GM12874 (cell line): ENCODE data around the gene NEDD4.

Source experiments
- TF ChIP-seq, protein P1 (sequence below): IDR thresholded peaks from 2 replicates; pipeline ENCODE4 v1.5.1; 2011; ENCODE audit warnings: low read depth, mild to moderate bottlenecking, control low read depth, low read length, moderate library complexity; ENCODE audit not compliant: insufficient read depth

Gene NEDD4

DNA sequence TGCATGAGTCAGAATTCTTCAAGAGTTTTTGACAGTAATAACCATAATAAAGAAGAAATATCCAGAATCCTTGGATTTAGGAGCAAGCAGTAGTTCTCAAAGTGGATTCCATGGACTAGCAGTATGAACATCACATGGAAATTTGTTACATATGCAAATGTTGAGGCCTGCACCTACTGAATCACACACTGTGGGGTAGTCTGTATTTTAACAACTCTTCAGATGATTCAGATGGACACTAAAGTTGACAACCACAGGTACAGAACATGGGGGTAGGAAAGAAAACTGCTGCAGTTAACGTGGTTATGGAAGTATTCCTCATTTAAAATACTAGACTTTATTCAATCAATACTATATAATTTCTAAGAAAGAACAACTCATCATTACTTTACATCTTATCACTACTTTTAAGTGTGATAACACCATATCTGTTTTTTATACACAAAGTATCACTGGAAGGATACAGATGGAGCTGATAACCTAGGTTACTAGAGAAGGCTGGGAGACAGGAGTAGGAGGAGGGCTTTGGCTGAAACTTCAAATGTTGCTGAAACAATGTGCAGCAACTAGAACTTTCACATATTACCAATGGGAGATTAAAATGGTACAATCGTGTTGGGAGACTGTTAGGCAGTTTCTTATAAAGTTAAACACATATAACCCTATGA is 11.7 kb downstream of the NEDD4 start:
- TF ChIP-seq, protein P1, sequence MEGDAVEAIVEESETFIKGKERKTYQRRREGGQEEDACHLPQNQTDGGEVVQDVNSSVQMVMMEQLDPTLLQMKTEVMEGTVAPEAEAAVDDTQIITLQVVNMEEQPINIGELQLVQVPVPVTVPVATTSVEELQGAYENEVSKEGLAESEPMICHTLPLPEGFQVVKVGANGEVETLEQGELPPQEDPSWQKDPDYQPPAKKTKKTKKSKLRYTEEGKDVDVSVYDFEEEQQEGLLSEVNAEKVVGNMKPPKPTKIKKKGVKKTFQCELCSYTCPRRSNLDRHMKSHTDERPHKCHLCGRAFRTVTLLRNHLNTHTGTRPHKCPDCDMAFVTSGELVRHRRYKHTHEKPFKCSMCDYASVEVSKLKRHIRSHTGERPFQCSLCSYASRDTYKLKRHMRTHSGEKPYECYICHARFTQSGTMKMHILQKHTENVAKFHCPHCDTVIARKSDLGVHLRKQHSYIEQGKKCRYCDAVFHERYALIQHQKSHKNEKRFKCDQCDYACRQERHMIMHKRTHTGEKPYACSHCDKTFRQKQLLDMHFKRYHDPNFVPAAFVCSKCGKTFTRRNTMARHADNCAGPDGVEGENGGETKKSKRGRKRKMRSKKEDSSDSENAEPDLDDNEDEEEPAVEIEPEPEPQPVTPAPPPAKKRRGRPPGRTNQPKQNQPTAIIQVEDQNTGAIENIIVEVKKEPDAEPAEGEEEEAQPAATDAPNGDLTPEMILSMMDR: no peak

DNA sequence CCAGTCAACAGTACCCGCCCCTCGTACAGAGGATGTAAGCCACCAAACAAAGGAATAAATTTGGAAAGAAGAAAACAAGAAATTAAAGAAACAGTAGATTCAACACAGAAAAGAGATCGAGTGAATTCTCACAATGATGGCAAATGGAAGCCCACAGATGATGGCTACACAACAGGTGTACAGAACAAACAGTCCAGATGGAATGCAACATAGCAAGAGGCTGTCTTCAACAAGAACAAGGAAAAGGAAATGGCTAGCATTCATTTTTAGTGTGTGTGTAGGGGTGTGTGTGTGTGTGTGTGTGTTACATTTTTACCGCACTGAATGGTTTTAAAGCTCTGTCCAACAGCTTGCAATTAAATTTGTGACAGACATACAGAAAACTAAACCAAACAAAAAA is 12.9 kb downstream of the NEDD4 start:
- TF ChIP-seq, protein P1: no peak

DNA sequence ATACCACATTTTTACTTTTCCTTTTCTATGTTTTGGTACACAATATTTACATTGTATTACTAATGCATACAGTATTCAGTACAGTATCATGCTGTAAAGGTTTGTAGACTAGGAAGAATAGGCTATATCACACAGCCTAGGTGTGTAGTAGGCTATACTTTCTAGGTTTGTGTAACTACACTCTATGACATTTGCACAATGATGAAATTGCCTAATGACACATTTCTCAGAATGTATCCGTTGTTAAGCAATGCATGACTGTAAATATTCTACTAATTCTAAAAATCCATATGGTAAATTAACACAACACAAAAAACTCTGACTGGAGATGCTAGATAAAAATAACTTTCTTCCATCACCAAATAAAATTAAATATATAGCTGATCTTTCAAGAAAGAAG is 16.2 kb downstream of the NEDD4 start:
- TF ChIP-seq, protein P1: no peak

DNA sequence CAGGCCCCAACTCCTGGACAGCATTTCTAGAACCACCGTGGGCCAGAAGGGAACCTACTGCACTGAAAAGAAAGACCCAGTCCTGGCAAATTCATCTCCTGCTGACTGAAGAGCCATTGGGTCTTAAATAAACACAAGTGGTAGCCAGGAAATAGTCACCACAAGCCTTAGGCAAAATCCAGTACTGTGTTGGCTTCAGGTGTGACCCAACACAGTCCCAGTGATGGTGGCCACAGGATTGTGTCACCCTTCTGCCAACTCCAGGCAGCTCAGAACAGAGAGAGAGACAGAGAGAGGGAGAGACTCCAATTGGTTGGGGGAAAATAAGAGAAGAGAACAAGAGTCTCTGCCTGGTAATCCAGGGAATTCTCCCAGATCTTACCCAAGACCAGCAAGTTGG is 23.1 kb downstream of the NEDD4 start:
- TF ChIP-seq, protein P1: no peak

DNA sequence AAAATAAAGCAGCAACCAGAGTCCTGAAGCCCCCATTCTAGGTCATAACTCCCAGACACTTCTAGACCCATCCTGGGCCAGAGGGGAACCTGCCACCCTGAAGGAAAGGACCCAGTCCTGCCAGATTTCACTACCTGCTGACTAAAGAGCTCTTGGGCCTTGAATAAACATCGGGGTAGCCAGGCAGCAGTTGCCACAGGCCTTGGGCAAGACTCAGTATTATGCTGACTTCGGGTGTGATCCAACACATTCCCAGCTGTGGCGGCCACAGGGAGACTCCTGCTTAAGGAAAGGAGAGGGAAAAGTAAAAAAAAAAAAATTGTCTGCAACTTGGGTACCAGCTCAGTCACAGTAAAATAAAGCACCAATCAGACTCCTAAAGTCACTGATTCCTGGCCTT is 23.8 kb downstream of the NEDD4 start:
- TF ChIP-seq, protein P1: no peak

DNA sequence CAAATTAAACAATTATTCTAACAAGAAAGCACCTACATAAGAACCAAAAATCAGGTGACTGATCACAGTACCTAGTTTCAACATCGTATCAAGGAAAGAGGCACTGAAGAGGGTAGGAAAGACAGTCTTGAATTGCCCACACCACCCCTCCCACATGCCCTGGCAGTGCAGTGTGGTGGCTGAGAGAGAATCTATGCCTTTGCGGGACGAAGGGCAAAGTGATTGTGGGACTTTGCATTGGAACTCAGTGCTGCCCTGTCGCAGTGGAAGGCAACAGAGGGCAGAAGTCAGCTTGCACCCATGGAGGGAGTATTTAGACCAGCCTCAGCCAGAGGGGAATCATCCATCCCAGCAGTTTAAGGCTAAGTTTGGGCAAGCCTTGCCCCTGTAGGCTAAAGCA is 24.5 kb downstream of the NEDD4 start:
- TF ChIP-seq, protein P1: no peak

DNA sequence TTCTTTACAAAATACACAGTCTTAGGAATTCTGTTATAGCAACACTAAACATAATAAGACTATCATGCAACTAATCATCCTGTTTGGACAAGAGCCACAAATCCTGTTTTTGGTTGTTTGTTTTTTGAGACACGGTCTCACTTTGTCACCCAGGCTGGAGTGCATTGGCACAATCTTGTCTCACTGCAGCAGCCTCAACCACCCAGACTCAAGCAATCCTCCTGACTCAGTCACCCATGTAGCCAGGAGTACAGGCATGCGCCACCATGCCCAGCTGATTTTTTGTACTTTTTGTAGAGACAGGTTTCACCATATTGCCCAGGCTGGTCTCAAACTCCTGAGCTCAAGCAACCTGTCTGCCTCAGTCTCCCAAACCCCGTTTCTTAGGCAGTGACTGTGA is 28.3 kb downstream of the NEDD4 start:
- TF ChIP-seq, protein P1: no peak
